ENCODE measurements around the gene SLC23A3.

The SLC23A3 gene

GRCh38 chr2:219175928-219176817, 6.3 kb upstream of the SLC23A3 start:
- DNase-seq (ENCODE audit: low read depth), result no peak

DNA sequence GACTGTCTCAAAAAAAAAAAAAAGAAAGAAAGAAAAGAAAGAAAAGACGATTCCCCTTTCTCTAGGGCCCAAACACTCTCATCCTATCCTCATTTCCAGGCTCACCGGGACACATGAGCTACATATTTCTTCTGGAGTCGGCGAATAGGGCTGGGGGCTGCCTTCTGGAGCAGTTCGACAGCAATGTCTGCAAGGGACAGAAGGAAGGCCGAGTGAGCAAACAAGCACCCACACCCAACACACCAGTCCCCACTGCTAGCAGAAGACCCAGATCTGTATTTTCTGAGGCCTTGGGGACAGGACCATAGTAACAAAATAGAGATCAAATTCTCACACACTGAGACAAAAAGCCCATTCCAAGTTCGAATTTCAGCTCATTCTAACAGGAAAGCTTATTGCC, 5.7 kb upstream of the SLC23A3 start:
- no peak for DNase-seq (ENCODE audit: low read depth)

GRCh38 chr2:219174801-219175200, 5.0 kb upstream of the SLC23A3 start:
- DNase-seq (ENCODE audit: low read depth), result no peak

DNA sequence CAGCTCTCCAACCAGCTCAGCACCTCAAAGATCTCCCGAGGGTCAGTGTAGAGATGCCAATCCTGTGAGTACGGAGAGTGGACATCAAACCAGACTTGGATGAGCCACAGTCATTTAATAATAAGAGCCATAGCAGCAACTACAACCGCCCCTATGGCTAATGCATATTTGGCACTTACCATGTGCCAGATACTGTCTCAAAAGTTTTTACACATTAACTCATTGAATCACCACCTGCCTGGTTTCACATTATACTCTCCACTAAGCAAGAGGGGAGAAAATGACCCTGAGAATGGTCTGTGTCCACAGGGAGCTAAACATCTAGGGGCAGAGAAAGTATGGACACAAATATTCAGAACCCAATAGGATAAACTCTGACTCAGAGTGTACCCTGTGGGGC, 4.3 kb upstream of the SLC23A3 start:
- DNase-seq (ENCODE audit: low read depth), result no peak

DNA sequence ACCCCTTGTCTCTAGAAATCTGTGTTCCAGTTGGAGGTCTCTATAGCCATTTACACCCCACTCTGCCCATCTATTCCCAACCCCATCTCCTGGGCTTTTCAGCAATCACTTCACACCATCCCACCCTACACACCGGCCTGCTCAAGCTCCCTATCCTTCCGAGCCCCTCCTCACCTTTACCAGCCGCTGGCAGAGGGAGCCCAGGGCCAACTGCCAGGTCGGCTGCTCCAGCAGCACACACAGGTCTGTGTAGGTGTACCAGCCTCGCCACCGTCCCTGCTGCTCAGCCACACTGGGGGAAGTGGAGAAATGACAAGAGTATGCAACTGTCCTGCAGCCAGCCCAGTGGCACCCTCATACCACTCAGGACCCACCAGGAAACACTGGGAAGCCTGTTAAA, 3.3 kb upstream of the SLC23A3 start:
- DNase-seq (ENCODE audit: low read depth), result no peak

DNA sequence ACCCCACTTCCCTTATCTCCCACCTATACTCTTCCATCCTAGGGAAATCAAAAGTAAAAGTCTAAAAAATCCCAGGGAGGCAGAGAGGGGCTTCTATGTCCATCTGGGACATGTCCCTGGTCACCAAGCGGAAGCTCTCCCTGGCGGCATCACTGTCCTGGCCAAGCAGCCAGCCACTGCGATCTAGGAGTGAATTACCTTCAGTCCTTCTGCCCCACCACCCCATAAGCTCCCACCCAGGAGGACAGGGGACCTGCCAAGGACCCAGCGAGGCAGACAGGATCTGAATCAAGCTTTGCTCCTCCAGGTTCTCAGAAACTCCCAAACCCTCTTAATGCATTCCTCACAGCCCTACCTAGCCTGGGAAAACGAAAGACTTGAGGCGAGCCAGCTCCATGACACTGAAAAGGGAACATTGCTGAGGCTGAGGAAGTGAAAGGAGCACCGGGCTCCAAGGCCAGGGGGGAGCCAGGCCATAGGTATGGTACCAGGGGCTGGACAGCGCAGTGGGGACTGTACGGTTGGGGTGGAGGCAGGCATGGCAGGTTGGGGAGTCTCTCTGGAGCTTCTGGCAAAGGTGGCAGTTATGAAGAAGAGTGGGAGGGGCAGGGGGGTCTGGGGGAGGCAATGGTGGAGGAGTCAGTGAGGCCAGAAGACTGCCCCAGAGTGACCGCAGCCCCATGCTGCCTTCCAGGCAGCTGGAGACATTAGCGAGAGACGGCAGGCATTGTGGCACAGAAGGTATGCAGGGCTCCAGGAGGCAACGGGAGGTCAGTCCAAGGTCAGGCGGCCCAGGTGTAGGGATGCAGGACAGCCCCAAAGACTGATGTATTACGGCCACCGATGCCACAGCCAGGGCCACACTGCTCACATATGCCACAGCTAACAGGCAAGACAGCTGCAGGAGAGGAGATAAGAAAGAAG, 2.7 kb upstream of the SLC23A3 start:
- DNase-seq (ENCODE audit: low read depth), result no peak

- DNase-seq (ENCODE audit: low read depth), result peak; percentile 13
Measured at GRCh38 chr2:219171231-219171651, 1.4 kb upstream of the SLC23A3 start.

DNA sequence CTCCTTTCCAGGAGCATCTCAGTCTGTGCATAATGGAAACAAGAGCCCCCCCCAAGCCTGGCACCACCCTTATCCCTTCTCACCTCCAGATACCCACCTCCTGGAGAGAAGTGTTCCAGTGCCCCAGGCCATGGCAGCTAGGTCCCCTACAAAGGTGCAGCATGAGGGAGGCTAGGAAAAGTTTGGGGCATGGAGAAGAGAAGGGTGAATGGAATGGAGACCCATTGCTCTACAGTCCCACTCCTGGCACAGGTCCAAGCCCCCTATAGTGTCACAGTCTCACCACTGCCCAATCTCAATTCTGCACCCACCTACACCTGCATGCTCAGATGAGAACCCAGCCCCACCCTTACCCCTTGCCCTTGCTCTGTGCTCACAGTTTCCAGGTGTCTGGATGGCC, 897 bp downstream of the SLC23A3 start:
- no peak for DNase-seq (ENCODE audit: low read depth)

DNA sequence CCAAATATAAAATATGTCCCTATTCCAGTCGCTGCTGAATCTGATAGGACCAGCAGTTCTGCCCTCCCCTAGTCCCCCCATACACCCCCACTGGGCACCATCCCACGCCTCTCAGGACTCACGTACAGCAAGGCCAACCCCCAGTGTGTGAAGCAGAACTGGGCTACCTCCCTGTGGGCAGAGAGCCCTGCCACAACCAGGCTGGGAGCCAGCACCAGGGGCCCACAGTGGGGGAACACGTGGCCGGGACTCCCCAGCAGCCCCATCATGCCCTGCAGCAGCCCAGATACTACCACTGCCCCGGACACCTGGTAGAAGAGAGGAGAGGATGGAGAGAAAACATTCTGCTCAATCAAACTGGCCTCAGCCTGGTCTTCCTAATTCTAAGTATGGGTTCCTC, 1.3 kb downstream of the SLC23A3 start:
- no peak for DNase-seq (ENCODE audit: low read depth)

DNA sequence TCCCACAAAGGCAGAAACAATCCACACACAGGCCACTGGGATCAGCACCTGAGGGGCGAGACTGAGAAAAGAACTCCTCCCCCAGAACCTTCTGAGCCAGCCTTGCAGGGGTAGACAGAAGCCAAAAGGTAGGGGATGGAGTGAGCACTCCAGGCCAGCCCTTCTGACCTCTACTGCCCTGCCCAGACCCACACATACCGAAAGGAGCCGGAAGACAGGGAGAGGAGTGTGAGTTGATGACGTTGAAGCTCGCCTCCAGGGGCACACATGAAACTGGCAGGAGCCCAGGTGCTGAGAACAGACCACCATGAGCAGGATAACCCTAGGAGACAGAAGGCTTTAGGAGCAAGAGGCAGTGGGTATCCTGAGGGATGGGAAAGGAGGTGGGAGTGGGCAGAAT, 1.8 kb downstream of the SLC23A3 start:
- DNase-seq (ENCODE audit: low read depth), result no peak

DNA sequence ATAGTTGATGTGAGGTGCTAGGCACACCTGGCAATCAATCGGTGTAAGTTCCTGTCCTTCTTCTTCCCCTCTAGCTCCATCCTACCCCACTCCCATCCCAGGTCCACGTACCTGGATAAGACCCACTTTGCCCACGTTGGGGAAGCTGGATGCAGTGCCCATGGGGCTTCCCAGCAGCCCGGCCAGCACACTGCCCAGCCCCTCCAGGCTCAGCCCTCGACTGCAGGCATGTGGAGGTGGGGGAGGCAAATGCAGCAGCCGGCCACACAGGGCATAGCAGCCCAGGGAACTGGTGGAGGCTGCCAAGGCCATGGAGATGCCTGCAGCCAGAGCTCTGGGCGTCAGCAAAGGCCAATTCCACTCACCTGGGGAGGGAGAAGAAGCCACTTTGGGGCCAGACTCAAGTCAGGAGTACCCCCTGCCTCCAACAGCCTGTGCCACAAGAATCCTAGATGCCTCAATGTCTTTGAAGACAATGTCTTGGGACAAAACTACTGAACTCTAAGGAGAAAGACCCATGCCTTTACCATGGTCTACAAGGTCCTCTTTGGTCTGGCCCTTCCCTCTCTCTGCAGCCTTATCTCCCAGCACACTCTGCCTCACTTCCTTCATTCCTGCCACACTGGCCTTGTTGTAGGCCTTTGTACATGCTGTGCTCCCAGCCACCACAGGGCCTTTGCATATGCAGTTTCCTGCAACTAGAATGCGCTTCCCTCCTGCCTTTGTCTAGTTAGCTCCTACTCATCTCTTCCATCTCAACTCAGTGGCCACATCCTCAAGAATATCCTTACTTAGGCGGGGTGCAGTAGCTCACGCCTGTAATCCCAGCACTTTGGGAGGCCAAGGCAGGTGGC, 4.5 kb downstream of the SLC23A3 start:
- no peak for DNase-seq (ENCODE audit: low read depth)

GRCh38 chr2:219163156-219163555, 6.7 kb downstream of the SLC23A3 start:
- DNase-seq (ENCODE audit: low read depth), result no peak

GRCh38 chr2:219161097-219161496, 8.7 kb downstream of the SLC23A3 start:
- no peak for DNase-seq (ENCODE audit: low read depth)

- DNase-seq (ENCODE audit: low read depth), result peak; percentile 90
Measured at GRCh38 chr2:219160186-219161017, 9.4 kb downstream of the SLC23A3 start, which contains the start of gene NHEJ1. Gene NHEJ1, minus strand, starts transcription at chr2:219160815. Its CDS starts 2,453 bp downstream, at chr2:219158362.

DNA sequence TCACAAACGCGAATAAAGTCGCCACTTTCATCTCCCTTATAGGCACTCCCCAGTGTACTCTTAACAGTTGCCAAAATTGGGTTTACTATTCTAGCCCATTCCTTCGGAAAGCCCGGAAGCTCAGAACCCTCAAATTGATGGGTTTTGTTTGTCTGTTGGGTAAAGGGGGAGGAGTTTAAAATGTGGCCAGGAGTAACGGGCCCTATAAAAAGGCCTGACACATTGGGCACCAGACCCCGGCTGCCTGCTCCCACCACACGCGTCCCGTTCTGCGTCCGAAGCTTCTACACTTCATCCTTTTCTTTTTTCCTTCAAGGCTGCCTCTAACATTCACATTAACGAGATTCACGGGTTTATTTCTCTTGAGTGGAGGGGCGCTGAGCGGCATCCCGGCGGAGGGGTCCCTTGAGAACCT, 10.1 kb downstream of the SLC23A3 start:
- DNase-seq (ENCODE audit: low read depth), result no peak

DNA sequence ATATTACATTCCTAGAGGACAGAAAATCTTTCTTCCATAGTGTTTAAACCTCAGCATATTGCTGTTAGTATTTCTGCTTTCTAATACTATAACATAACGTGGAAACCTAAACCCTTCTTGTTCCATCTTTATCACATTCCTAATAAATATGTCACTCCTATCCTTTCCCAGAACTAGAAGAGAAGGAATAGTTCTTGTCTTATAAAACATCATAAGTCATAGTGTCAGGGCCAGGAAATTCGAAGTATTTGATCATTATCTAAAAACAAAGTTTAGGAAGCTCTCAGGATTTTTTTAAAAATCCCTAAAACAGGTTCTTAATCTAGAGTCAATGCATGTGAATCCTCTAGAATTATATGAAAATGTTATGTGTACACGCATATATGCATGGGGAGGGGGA, 11.2 kb downstream of the SLC23A3 start:
- DNase-seq (ENCODE audit: low read depth), result no peak

DNA sequence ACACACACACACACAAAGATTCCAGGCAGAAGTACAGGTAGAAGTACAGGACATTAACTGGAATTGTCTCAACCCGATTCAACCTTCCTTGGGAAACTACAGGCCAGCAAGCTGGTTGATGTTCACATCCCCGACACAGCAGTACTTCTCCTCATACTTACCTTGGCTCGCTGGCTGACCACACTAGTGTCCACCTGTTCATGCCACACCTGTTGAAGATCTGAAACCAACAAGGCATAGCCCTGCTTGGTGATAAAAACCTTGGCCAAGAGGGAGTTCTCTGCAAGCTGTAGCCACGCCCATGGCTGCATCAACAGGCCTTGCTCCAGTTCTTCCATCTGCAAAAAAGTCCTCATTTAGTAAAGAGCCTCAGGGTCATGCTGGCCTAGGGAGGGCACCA, 11.8 kb downstream of the SLC23A3 start:
- DNase-seq (ENCODE audit: low read depth), result no peak

GRCh38 chr2:219157396-219157795, 12.4 kb downstream of the SLC23A3 start:
- DNase-seq (ENCODE audit: low read depth), result no peak

GRCh38 chr2:219155054-219155644, 14.7 kb downstream of the SLC23A3 start:
- DNase-seq (ENCODE audit: low read depth), result peak; percentile 21

DNA sequence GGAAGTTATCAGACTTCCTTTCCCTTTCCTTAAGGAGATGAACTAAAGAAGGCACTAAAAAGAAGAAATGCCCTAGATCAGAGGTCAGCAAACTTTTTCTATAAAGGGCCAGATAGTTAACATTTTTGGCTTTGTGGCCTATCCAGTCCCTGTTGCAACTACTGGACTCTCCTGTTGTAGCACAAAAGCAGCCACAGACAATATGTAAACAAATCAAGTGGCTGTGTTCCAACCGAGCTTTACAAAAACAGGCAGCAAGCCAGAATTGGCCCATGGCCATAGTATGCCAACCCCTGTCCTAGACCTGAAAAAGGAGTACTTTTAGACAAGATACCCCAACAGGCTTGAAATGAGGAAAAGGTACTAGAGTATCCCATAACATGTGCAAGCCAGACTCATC, 20.2 kb downstream of the SLC23A3 start:
- DNase-seq (ENCODE audit: low read depth), result no peak

- DNase-seq (ENCODE audit: low read depth), result no peak
Measured at GRCh38 chr2:219142329-219142728, 27.5 kb downstream of the SLC23A3 start.

Data from stimulated activated CD4-positive, alpha-beta T cell treated with anti-CD3 and anti-CD28 coated beads, Interleukin-2, amount 100 ng/mL, for 4 hours (primary cell).